HT1080 (cell line): ENCODE data around the gene WDR35. TPM values are rescaled to one million over a fixed set of nuclear protein-coding genes. Genes with fewer than 3 reads are reported as not detected.
A peak's percentile ranks its signal among the peaks of the same experiment; 100 is the strongest.

ENCODE experiments used
- DNase-seq: peaks from one replicate; pipeline ENCODE4 v3.0.0-alpha.2; 2015; ENCODE audit warnings: low read depth
- total RNA-seq: library from RNA; depleted of rRNA; stranded (reverse); fragments of >200 nt; shearing (Covaris generic); gene quantifications from 2 replicates; pipeline ENCODE4 v1.2.3, GENCODE V29; 2014; rRNA removed

WDR35 gene
- total RNA-seq, 1 experiment from 2014 or later, result 7.6 TPM

- DNase-seq, result no peak
Measured at GRCh38 chr2:19871836-19872235, 118.1 kb downstream of the WDR35 start.

GRCh38 chr2:19870792-19871191 lies 119.1 kb downstream of the WDR35 start:
- DNase-seq, result no peak

- DNase-seq, result no peak
Measured at GRCh38 chr2:19868701-19869580, 121.0 kb downstream of the WDR35 start.

GRCh38 chr2:19868224-19868623 lies 121.7 kb downstream of the WDR35 start:
- DNase-seq, result no peak

- no peak for DNase-seq
Measured at GRCh38 chr2:19866771-19867170, 123.1 kb downstream of the WDR35 start.

- DNase-seq, result no peak
Measured at GRCh38 chr2:19865151-19865550, 124.8 kb downstream of the WDR35 start.

- DNase-seq, result no peak
Measured at GRCh38 chr2:19864381-19864780, 125.5 kb downstream of the WDR35 start.

- DNase-seq, result peak; percentile 53
Measured at GRCh38 chr2:19863303-19864041, 126.4 kb downstream of the WDR35 start.

- DNase-seq, result peak; percentile 47
Measured at GRCh38 chr2:19861813-19862212, 128.1 kb downstream of the WDR35 start.

Other genes starting within 250 kb of the WDR35 start
- 4.5 and 8.3 TPM in 2 replicates for gene TTC32, start 88.1 kb downstream of the WDR35 start, total RNA-seq
- 0.07 and 0.47 TPM in 2 replicates for gene MATN3, start 22.6 kb upstream of the WDR35 start, total RNA-seq
- gene LAPTM4A, start 61.5 kb upstream of the WDR35 start, total RNA-seq, result 21.3 and 36.6 TPM in 2 replicates
- gene SDC1, start 235.0 kb upstream of the WDR35 start, total RNA-seq, result 277 and 306 TPM in 2 replicates